Gastrocnemius medialis (tissue), 4 donors: ENCODE results near the gene RP2. TPM values are rescaled to one million over a fixed set of nuclear protein-coding genes. Genes with fewer than 3 reads are reported as not detected.

Experiments
- ATAC-seq, 2 donors: fragments of 150-250 bp; one replicate each; pipeline ENCODE4 v1.9.1; 2016
- DNase-seq, 2 donors: peaks; one replicate each; pipeline ENCODE4 v3.0.0-alpha.2; 2019
- H3K27ac ChIP-seq, 4 donors: fragments of 200-600 bp; sonication (generic); 1 replicate in 1 of 4; 2 replicates in 3 of 4; pipeline ENCODE4 v1.5.1; 2016 to 2018; ENCODE audit warnings: mild to moderate bottlenecking in 2 of 4, moderate library complexity in 1 of 4
- H3K27me3 ChIP-seq, 3 donors: fragments of 200-600 bp; sonication (generic) in 2 of 3; 1 replicate in 1 of 3; 2 replicates in 2 of 3; pipeline versions ENCODE4 v1.5.1 to v1.6.0; 2016 to 2019; ENCODE audit warnings: mild to moderate bottlenecking in 1 of 3, moderate library complexity in 1 of 3
- H3K36me3 ChIP-seq, 2 donors: fragments of 200-600 bp; sonication (generic) in 1 of 2; one replicate each; pipeline ENCODE4 v1.5.1; 2017 to 2018
- H3K4me1 ChIP-seq, 2 donors: fragments of 200-600 bp; sonication (generic) in 1 of 2; one replicate each; pipeline ENCODE4 v1.5.1; 2016 to 2017; ENCODE audit warnings: mild to moderate bottlenecking in 2 of 2
- H3K4me3 ChIP-seq, 4 donors: fragments of 200-600 bp; sonication (generic) in 3 of 4; 1 replicate in 1 of 4; 2 replicates in 3 of 4; pipeline ENCODE4 v1.5.1; 2016 to 2019; ENCODE audit warnings: mild to moderate bottlenecking in 2 of 4
- H3K9me3 ChIP-seq, 3 donors: fragments of 200-600 bp; sonication (generic) in 2 of 3; 1 replicate in 1 of 3; 2 replicates in 2 of 3; pipeline ENCODE4 v1.5.1; 2016 to 2019
- CTCF ChIP-seq, 5 experiments: fragments of 450-650 bp in 3 of 5; fragments of 200-600 bp in 2 of 5; sonication (generic) in 2 of 5; IDR thresholded peaks in 4 of 5; conservative IDR thresholded peaks in 1 of 5; 1 replicate in 4 of 5; 2 replicates in 1 of 5; pipeline ENCODE4 v1.5.1; 2016 to 2019; ENCODE audit warnings: antibody characterized with exemption in 5 of 5, mild to moderate bottlenecking in 3 of 5, moderate library complexity in 3 of 5
- POLR2A ChIP-seq, 2 donors: fragments of 450-650 bp; IDR thresholded peaks; one replicate each; pipeline ENCODE4 v1.6.1; 2017; ENCODE audit warnings: antibody characterized with exemption in 2 of 2, mild to moderate bottlenecking in 2 of 2, moderate library complexity in 2 of 2
- in situ Hi-C, 4 donors: fragments of 200-750 bp; cut with MboI; loops; one replicate each; pipeline versions ENCODE4 v1.15.0 to v1.8.0; 2017; ENCODE audit warnings: low sequenced_read_pairs in 4 of 4
- intact Hi-C: fragments of 100-400 bp; cut with DNase I; formaldehyde crosslinking; loops from one replicate; pipeline ENCODE4 v1.15.1; 2023; ENCODE audit warnings: low total_unique reads
- total RNA-seq, 4 donors: library from RNA; depleted of rRNA; stranded (reverse); fragments of >200 nt; gene quantifications; one replicate each; pipeline versions ENCODE4 v1.1.0 to v1.2.3, GENCODE V29; 2016

RP2 gene
- total RNA-seq, 4 donors from 2014 or later: 1.1 to 3.1 (median 2.7) TPM

GRCh38 chrX:46850771-46851170 lies 13.9 kb downstream of the RP2 start:
- in situ Hi-C loops: no loop called here
- intact Hi-C loops: no loop called here
- H3K4me1 ChIP-seq: no peaks in the 10 kb centered on the region
- DNase-seq (no peak), ATAC-seq (no peak)
- H3K9me3 ChIP-seq: no peaks in the 10 kb centered on the region
- H3K27ac ChIP-seq: no peak overlapping the region
- no peaks in the 10 kb centered on the region for H3K27me3 ChIP-seq
- no peak for TF ChIP-seq POLR2A (IDR thresholded peaks at IDR 0.05)
- no peak for TF ChIP-seq CTCF (IDR thresholded peaks at IDR 0.05 in 4 of 5, conservative IDR thresholded peaks at IDR 0.05 in 1 of 5)
- no peaks in the 10 kb centered on the region for H3K36me3 ChIP-seq
- H3K4me3 ChIP-seq: no peak overlapping the region

- TF ChIP-seq POLR2A (IDR thresholded peaks at IDR 0.05): no peak
- TF ChIP-seq CTCF (IDR thresholded peaks at IDR 0.05 in 4 of 5, conservative IDR thresholded peaks at IDR 0.05 in 1 of 5): no peak
- intact Hi-C loops (no loop called here), in situ Hi-C loops (no loop called here)
- ATAC-seq (no peak), DNase-seq (no peak)
- Histone ChIP-seq H3K27me3 (no peaks in the 10 kb centered on the region), H3K9me3 (no peaks in the 10 kb centered on the region), H3K4me1 (no peaks in the 10 kb centered on the region), H3K27ac (no peak overlapping the region), H3K36me3 (no peaks in the 10 kb centered on the region), H3K4me3 (no peak overlapping the region)
Measured at GRCh38 chrX:46856483-46856882, 19.6 kb downstream of the RP2 start.

GRCh38 chrX:46860557-46860956 lies 23.7 kb downstream of the RP2 start:
- Histone ChIP-seq H3K9me3 (no peaks in the 10 kb centered on the region), H3K27ac (no peak overlapping the region), H3K4me3 (no peak overlapping the region), H3K4me1 (no peaks in the 10 kb centered on the region), H3K36me3 (no peaks in the 10 kb centered on the region), H3K27me3 (no peaks in the 10 kb centered on the region)
- in situ Hi-C loops (no loop called here), intact Hi-C loops (no loop called here)
- no peak for ATAC-seq
- no peak for TF ChIP-seq CTCF (IDR thresholded peaks at IDR 0.05 in 4 of 5, conservative IDR thresholded peaks at IDR 0.05 in 1 of 5)
- TF ChIP-seq POLR2A (IDR thresholded peaks at IDR 0.05): no peak
- DNase-seq: no peak

GRCh38 chrX:46863072-46863471 lies 26.2 kb downstream of the RP2 start:
- TF ChIP-seq CTCF (IDR thresholded peaks at IDR 0.05 in 4 of 5, conservative IDR thresholded peaks at IDR 0.05 in 1 of 5): no peak
- TF ChIP-seq POLR2A (IDR thresholded peaks at IDR 0.05): no peak
- no peak for ATAC-seq

GRCh38 chrX:46864606-46865005 lies 27.8 kb downstream of the RP2 start:
- Histone ChIP-seq H3K4me1 (no peaks in the 10 kb centered on the region), H3K27me3 (no peaks in the 10 kb centered on the region), H3K4me3 (no peak overlapping the region), H3K9me3 (no peaks in the 10 kb centered on the region), H3K27ac (no peak overlapping the region), H3K36me3 (no peaks in the 10 kb centered on the region)
- in situ Hi-C loops (no loop called here), intact Hi-C loops (no loop called here)
- no peak for TF ChIP-seq CTCF (IDR thresholded peaks at IDR 0.05 in 4 of 5, conservative IDR thresholded peaks at IDR 0.05 in 1 of 5)
- no peak for TF ChIP-seq POLR2A (IDR thresholded peaks at IDR 0.05)
- ATAC-seq (no peak), DNase-seq (no peak)

More at GRCh38 chrX:46863072-46863471, 26.2 kb downstream of the RP2 start:
- Histone ChIP-seq H3K4me1 (no peaks in the 10 kb centered on the region), H3K4me3 (no peak overlapping the region), H3K27me3 (no peaks in the 10 kb centered on the region), H3K9me3 (no peaks in the 10 kb centered on the region), H3K27ac (no peak overlapping the region), H3K36me3 (no peaks in the 10 kb centered on the region)
- in situ Hi-C loops: no loop called here
- DNase-seq: no peak
- intact Hi-C loops: no loop called here
